Measurements from ENCODE around the gene DZIP3.

Gene DZIP3, protein sequence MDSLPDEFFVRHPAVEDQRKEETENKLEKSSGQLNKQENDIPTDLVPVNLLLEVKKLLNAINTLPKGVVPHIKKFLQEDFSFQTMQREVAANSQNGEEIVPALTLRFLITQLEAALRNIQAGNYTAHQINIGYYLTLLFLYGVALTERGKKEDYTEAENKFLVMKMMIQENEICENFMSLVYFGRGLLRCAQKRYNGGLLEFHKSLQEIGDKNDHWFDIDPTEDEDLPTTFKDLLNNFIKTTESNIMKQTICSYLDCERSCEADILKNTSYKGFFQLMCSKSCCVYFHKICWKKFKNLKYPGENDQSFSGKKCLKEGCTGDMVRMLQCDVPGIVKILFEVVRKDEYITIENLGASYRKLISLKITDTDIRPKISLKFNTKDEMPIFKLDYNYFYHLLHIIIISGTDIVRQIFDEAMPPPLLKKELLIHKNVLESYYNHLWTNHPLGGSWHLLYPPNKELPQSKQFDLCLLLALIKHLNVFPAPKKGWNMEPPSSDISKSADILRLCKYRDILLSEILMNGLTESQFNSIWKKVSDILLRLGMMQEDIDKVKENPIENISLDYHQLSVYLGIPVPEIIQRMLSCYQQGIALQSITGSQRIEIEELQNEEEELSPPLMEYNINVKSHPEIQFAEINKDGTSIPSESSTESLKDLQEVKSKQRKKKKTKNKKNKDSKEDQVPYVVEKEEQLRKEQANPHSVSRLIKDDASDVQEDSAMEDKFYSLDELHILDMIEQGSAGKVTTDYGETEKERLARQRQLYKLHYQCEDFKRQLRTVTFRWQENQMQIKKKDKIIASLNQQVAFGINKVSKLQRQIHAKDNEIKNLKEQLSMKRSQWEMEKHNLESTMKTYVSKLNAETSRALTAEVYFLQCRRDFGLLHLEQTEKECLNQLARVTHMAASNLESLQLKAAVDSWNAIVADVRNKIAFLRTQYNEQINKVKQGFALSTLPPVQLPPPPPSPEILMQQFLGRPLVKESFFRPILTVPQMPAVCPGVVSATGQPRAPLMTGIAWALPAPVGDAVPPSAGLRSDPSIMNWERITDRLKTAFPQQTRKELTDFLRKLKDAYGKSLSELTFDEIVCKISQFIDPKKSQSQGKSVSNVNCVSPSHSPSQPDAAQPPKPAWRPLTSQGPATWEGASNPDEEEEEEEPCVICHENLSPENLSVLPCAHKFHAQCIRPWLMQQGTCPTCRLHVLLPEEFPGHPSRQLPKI

GRCh38 chr3:108589081-108589997 lies at the start of gene DZIP3, which contains the start of gene CIP2A:
Gene DZIP3 (plus strand): TSS chr3:108589722. CDS start chr3:108605407, 15,685 bp downstream.
Gene CIP2A (minus strand): TSS chr3:108589438. CDS start chr3:108589375, 63 bp downstream.
- peak; percentile 87 to 88 for DNase-seq (ENCODE audit: low read depth in 2 of 2)

DNA sequence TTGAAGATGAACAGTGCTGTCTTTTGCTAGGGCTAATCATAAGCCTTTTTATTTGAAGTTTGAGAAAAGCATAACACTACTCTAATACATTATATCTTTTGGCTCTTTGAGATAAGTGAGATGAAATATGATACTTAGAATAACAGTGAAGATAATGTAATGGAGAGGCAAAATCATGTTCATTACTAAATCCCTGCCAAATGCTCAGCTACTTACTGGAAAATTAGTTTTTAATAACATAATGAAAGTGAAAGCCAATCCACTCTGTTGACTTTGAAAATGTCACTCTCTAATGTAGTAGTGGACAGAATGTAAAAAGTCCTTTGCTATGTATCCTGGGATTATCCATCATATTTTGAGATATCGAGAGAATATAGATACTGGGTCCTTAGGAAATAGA lies 43.3 kb upstream of the DZIP3 start:
- DNase-seq (ENCODE audit: low read depth in 2 of 2), result no peak

GRCh38 chr3:108546692-108547091 lies 42.8 kb upstream of the DZIP3 start:
- DNase-seq (ENCODE audit: low read depth in 2 of 2), result no peak

- no peak for DNase-seq (ENCODE audit: low read depth in 2 of 2)
Observed at GRCh38 chr3:108548304-108548703, 41.2 kb upstream of the DZIP3 start.

GRCh38 chr3:108548886-108549285 lies 40.6 kb upstream of the DZIP3 start:
- no peak for DNase-seq (ENCODE audit: low read depth in 2 of 2)

GRCh38 chr3:108552267-108553159 lies 37.0 kb upstream of the DZIP3 start:
- DNase-seq (ENCODE audit: low read depth in 2 of 2), result no peak

GRCh38 chr3:108554229-108554628 lies 35.3 kb upstream of the DZIP3 start:
- no peak for DNase-seq (ENCODE audit: low read depth in 2 of 2)

- DNase-seq (ENCODE audit: low read depth in 2 of 2), result no peak
Observed at GRCh38 chr3:108554913-108555571, 34.5 kb upstream of the DZIP3 start.

DNA sequence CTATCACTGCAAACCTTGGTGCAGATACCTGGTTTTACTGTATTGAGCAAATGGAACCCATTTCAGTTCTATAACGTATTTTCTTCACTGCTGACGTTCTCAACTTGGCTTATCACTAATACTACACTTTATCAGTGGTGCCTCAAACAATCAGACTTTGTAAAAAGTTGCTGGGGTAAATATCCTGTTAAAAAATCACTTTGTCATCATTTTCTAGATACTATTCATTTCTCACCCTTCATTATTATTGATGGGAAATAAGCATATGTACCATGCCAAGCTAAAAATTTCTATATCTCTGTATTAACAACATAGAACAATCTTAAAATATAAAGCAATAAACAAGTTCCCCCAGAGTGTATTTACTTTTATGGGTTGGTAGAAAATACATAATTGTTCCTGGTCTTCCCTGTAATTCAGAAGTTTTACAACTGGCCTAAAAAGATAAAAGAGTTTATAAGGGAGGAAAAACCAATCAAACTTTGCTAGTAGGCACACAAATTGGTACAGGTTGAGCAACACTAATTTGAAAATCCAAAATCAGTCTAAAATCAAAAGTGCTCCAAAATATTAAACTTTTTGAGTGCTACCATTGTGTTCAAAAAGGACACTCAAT lies 33.4 kb upstream of the DZIP3 start:
- no peak for DNase-seq (ENCODE audit: low read depth in 2 of 2)

GRCh38 chr3:108562565-108562964 lies 27.0 kb upstream of the DZIP3 start:
- DNase-seq (ENCODE audit: low read depth in 2 of 2), result no peak

- no peak for DNase-seq (ENCODE audit: low read depth in 2 of 2)
Observed at GRCh38 chr3:108564564-108564963, 25.0 kb upstream of the DZIP3 start.

GRCh38 chr3:108565506-108565905 lies 24.0 kb upstream of the DZIP3 start:
- DNase-seq (ENCODE audit: low read depth in 2 of 2), result no peak

GRCh38 chr3:108566599-108566998 lies 22.9 kb upstream of the DZIP3 start:
- no peak for DNase-seq (ENCODE audit: low read depth in 2 of 2)

DNA sequence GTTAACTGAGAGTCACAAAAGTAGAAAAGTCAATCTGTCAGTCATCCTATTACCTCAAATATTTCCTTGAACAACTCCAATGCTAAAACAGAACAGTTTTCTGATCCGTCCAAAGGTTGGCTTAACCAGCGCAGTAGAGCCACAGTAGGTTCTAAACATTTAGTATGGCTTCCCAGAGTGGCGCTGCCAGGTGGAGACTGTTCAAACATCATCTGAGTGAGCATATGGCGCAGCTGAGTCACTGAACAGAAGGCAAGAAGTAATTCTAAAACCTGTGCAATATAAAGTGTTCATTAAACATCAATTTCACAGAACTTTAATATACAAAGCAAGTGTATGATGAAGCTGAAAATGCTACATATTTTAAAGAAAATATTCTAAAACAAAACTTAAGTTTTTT lies 20.2 kb upstream of the DZIP3 start:
- DNase-seq (ENCODE audit: low read depth in 2 of 2), result no peak

DNA sequence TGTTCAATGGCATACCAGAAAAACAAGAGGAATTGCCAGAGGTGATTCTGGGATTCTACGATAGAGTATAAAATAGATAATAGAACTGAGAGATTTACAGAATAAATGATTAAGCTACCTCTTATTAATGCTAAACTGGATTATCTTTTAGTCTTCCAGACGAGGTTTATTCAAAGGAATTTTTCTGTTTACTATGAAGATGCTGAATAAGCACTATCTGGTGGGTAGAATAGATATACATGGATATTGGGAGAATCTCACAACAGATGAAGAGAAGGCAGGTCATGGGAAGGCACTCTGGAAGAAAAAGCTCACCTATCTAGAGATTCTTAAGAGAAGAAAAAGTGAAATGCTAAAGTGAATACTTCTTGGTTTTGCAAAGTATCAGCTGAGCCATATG lies 11.5 kb upstream of the DZIP3 start:
- DNase-seq (ENCODE audit: low read depth in 2 of 2), result no peak

- no peak for DNase-seq (ENCODE audit: low read depth in 2 of 2)
Observed at GRCh38 chr3:108588601-108589000, 921 bp upstream of the DZIP3 start.

GRCh38 chr3:108589998-108590323 lies 439 bp downstream of the DZIP3 start:
- no peak for DNase-seq (ENCODE audit: low read depth in 2 of 2)

GRCh38 chr3:108590460-108590859 lies 938 bp downstream of the DZIP3 start:
- DNase-seq (ENCODE audit: low read depth in 2 of 2), result no peak

DNA sequence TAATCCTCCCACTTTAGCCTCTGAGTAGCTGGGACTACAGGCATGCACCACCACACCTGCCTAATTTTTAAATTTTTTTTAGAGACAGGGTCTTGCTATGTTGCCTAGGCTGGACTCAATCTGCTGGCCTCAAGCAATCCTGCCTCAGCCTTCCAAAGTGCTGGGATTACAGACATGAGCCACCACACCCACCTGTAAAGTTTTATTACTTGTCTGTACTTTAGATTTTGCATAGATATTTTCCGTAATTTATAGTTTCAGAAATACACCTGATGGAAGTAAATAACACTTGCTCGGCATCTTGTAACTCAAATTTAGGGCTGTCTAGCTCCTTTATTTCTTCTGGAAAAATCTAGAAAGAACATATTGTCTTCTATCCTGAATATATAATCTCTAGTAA lies 5.8 kb downstream of the DZIP3 start:
- no peak for DNase-seq (ENCODE audit: low read depth in 2 of 2)

Measured in stimulated activated CD8-positive, alpha-beta memory T cell treated with anti-CD3 and anti-CD28 coated beads, Interleukin-15, amount 100 ng/mL, for 48 hours (primary cell).